Endothelial cell of umbilical vein (primary cell): Measurements from ENCODE around the gene PTOV1. TPM values are rescaled to one million over a fixed set of nuclear protein-coding genes. Genes with fewer than 3 reads are reported as not detected.

Source experiments
- BruUV-seq: library from RNA; stranded (reverse); fragments of 400-500 nt; replicated peaks from 2 replicates; lab custom pipeline; 2021; lab: Mats Ljungman, UMichigan
- CTCF ChIA-PET: fragments of 300-600, 350-600 bp; sonication (Branson Sonifier 250); formaldehyde crosslinking; loops from one replicate; lab custom pipeline; 2021; ENCODE audit warnings: antibody characterized with exemption, inconsistent platforms; lab: Charles Lee
- POLR2A ChIA-PET: fragments of 300-600, 350-600 bp; sonication (Branson Sonifier 250); formaldehyde crosslinking; loops from one replicate; lab custom pipeline; 2021; ENCODE audit warnings: antibody characterized with exemption, inconsistent platforms; lab: Charles Lee
- DNase-seq: peaks from one replicate; pipeline ENCODE4 v3.0.0-alpha.2; 2011; ENCODE audit warnings: low read depth, low spot score
- FAIRE-seq: peaks from 2 replicates; lab custom pipeline; 2011; peaks lifted over from hg19 to GRCh38; lab: Jason Lieb, UNC
- H2AFZ ChIP-seq: 2 replicates; pipeline ENCODE4 v1.6.0; 2012; ENCODE audit warnings: low read depth, low read length, control low read depth, inconsistent platforms
- H3K27ac ChIP-seq: 2 replicates; pipeline ENCODE4 v1.5.1; 2011; ENCODE audit warnings: low read depth, mild to moderate bottlenecking, control low read depth, low read length, moderate library complexity; ENCODE audit not compliant: insufficient read depth
- H3K27me3 ChIP-seq, 2 experiments: 2 replicates each; pipeline versions ENCODE4 v1.6.0 to v1.6.1; 2011; ENCODE audit warnings: low read length in 2 of 2, mixed read lengths in 1 of 2; ENCODE audit not compliant: control insufficient read depth in 2 of 2, insufficient read depth in 2 of 2
- H3K36me3 ChIP-seq, 2 experiments: 2 replicates in 1 of 2; 3 replicates in 1 of 2; pipeline ENCODE4 v1.5.1; 2011; ENCODE audit warnings: low read length in 2 of 2, mild to moderate bottlenecking in 1 of 2, moderate library complexity in 1 of 2; ENCODE audit not compliant: control insufficient read depth in 2 of 2, insufficient read depth in 2 of 2; ENCODE audit errors: extremely low read depth in 1 of 2
- H3K4me1 ChIP-seq: 3 replicates; pipeline ENCODE4 v1.5.1; 2011; ENCODE audit warnings: mild to moderate bottlenecking, low read length; ENCODE audit not compliant: control insufficient read depth, insufficient read depth; ENCODE audit errors: extremely low read depth
- H3K4me2 ChIP-seq: 2 replicates; pipeline ENCODE4 v1.6.1; 2011; ENCODE audit warnings: low read length, control low read depth, mixed read lengths; ENCODE audit not compliant: insufficient read depth
- H3K4me3 ChIP-seq, 3 experiments: fragments of 200-600 bp in 1 of 3; sonication (generic), shearing (Covaris generic) in 1 of 3; replicated peaks in 1 of 3; 2 replicates each; pipeline ENCODE4 v1.5.1; 2011 to 2016; ENCODE audit warnings: control low read depth in 3 of 3, low read length in 3 of 3, mild to moderate bottlenecking in 2 of 3, inconsistent platforms in 1 of 3, low read depth in 1 of 3, moderate library complexity in 1 of 3; ENCODE audit not compliant: insufficient read depth in 1 of 3
- H3K79me2 ChIP-seq: 2 replicates; pipeline ENCODE4 v1.6.0; 2012; ENCODE audit warnings: low read length, inconsistent platforms; ENCODE audit not compliant: control insufficient read depth, insufficient read depth
- H3K9ac ChIP-seq: replicated peaks from 2 replicates; pipeline ENCODE3; 2011; ENCODE audit warnings: low read length, control low read depth; ENCODE audit not compliant: insufficient read depth; ENCODE audit errors: extremely low read depth
- H3K9me1 ChIP-seq: replicated peaks from 3 replicates; pipeline ENCODE4 v1.6.0; 2011; ENCODE audit warnings: mild to moderate bottlenecking, low read length; ENCODE audit not compliant: control insufficient read depth, insufficient read depth; ENCODE audit errors: extremely low read depth
- H3K9me3 ChIP-seq: replicated peaks from 2 replicates; pipeline ENCODE4 v1.5.1; 2012; ENCODE audit warnings: low read length, inconsistent platforms; ENCODE audit not compliant: control insufficient read depth, insufficient read depth
- H4K20me1 ChIP-seq: replicated peaks from 2 replicates; pipeline ENCODE3; 2011; ENCODE audit warnings: mild to moderate bottlenecking, low read length; ENCODE audit not compliant: control insufficient read depth, insufficient read depth; ENCODE audit errors: extremely low read depth
- CTCF ChIP-seq, 2 donors: IDR thresholded peaks; 1 replicate in 1 of 2; 2 replicates in 1 of 2; pipeline ENCODE4 v1.5.1; 2011; ENCODE audit warnings: low read length in 2 of 2, mild to moderate bottlenecking in 2 of 2, moderate library complexity in 2 of 2, control low read depth in 1 of 2, inconsistent platforms in 1 of 2, low read depth in 1 of 2; ENCODE audit not compliant: insufficient read depth in 1 of 2; ENCODE audit errors: extremely low read depth in 1 of 2
- EZH2 ChIP-seq: IDR thresholded peaks from 2 replicates; pipeline ENCODE4 v1.6.1; 2012; ENCODE audit warnings: borderline replicate concordance, low read depth, mild to moderate bottlenecking, moderate library complexity, low read length, inconsistent platforms; ENCODE audit not compliant: severe bottlenecking
- FOS ChIP-seq: IDR thresholded peaks from 2 replicates; pipeline ENCODE4 v1.6.1; 2011; ENCODE audit warnings: mild to moderate bottlenecking, low read length, moderate library complexity, borderline replicate concordance; ENCODE audit not compliant: insufficient read depth
- GATA2 ChIP-seq: IDR thresholded peaks from 2 replicates; pipeline ENCODE4 v1.7.0; 2011; ENCODE audit warnings: low read depth, mild to moderate bottlenecking, moderate library complexity, mixed read lengths, low read length; ENCODE audit not compliant: insufficient read length, insufficient read depth
- JUN ChIP-seq: IDR thresholded peaks from 2 replicates; pipeline ENCODE4 v1.6.1; 2011; ENCODE audit warnings: borderline replicate concordance, low read depth; ENCODE audit not compliant: insufficient read length, insufficient read depth
- MAX ChIP-seq: IDR thresholded peaks from 2 replicates; pipeline ENCODE4 v1.6.1; 2011; ENCODE audit not compliant: insufficient read depth, insufficient read length
- MYC ChIP-seq: IDR thresholded peaks from one replicate; pipeline ENCODE4 v1.6.1; 2011; ENCODE audit warnings: mild to moderate bottlenecking, low read depth, low read length
- POLR2A ChIP-seq: IDR thresholded peaks from 2 replicates; pipeline ENCODE4 v1.6.1; 2012; ENCODE audit warnings: low read depth, mild to moderate bottlenecking, control low read depth, low read length
- POLR2AphosphoS5 ChIP-seq: IDR thresholded peaks from 2 replicates; pipeline ENCODE4 v1.6.1; 2012; ENCODE audit warnings: low read depth, mild to moderate bottlenecking, control low read depth, low read length, moderate library complexity; ENCODE audit not compliant: insufficient read depth
- dilution Hi-C: fragments of 300-500 bp; cut with MboI; formaldehyde crosslinking; loops from one replicate; pipeline ENCODE4 v1.15.0; 2019; ENCODE audit warnings: low sequenced_read_pairs; ENCODE audit not compliant: extremely low pct_ligation_motif_present
- intact Hi-C: fragments of 100-400 bp; cut with micrococcal nuclease; formaldehyde crosslinking; loops from one replicate; pipeline ENCODE4 v1.10.0; 2022
- polyA plus RNA-seq, 4 experiments: library from polyadenylated mRNA; depleted of rRNA in 3 of 4; stranded (reverse) in 3 of 4; unstranded in 1 of 4; fragments of >200 nt; gene quantifications; 2 replicates each; pipeline versions ENCODE4 v1.2.1 to v1.2.3, GENCODE V29; 2011 to 2012; ENCODE audit warnings: missing spikeins in 1 of 4
- total RNA-seq: library from RNA; stranded (reverse); gene quantifications from 2 replicates; pipeline ENCODE4 v1.2.3, GENCODE V29; 2021

The PTOV1 gene
- total and polyA plus RNA-seq, 2 donors (not counting 3 experiments of a cell fraction or from before 2014, with no cell fraction given), result 116 to 184 TPM

- POLR2A ChIA-PET, result no interaction called here
- dilution Hi-C loops, result no loop called here
- no TSS peak for BruUV-seq
These were observed 44.1 kb downstream of the PTOV1 start for GRCh38 chr19:49894879-49895565.

More at GRCh38 chr19:49894879-49895565, 44.1 kb downstream of the PTOV1 start:
- H3K9me1 ChIP-seq, result no peaks in the 10 kb centered on the region
- no peaks in the 10 kb centered on the region for H3K79me2 ChIP-seq
- H3K9me3 ChIP-seq, result no peaks in the 10 kb centered on the region
- no peaks in the 10 kb centered on the region for H3K36me3 ChIP-seq
- H3K4me3 ChIP-seq, result no peak overlapping the region
- no peaks in the 10 kb centered on the region for H3K27me3 ChIP-seq
- FAIRE-seq (no peak), DNase-seq (no peak)
- no peak overlapping the region for H3K27ac ChIP-seq
- no peak overlapping the region for H3K9ac ChIP-seq
- CTCF ChIA-PET, result interaction anchor here (0.6 to 1.6 kb wide), 2 partner anchors 27 to 33 kb away, joined by 3 read pairs; no protein-coding TSS in a partner anchor
- H3K4me2 ChIP-seq, result no peak overlapping the region
- H2AFZ ChIP-seq, result no peak overlapping the region
- TF ChIP-seq POLR2A (no peak), CTCF (IDR thresholded peaks at IDR 0.05; ENCODE audit: extremely low read depth in 1 of 2, insufficient read depth in 1 of 2, low read depth in 1 of 2, low read length in 2 of 2) (no peak), MYC (no peak), JUN (no peak), POLR2AphosphoS5 (no peak), GATA2 (no peak), EZH2 (no peak), FOS (no peak), MAX (no peak)
- intact Hi-C loops, result no loop called here
- H4K20me1 ChIP-seq, result no peaks in the 10 kb centered on the region
- H3K4me1 ChIP-seq, result peaks cover 16% of the 10 kb centered on the region
